ENCODE results near the gene HSPA12B.

The HSPA12B gene

GRCh38 chr20:3749087-3749688 lies 16.7 kb downstream of the HSPA12B start:
- no peak for DNase-seq (ENCODE audit: low read depth in 2 of 2)

DNA sequence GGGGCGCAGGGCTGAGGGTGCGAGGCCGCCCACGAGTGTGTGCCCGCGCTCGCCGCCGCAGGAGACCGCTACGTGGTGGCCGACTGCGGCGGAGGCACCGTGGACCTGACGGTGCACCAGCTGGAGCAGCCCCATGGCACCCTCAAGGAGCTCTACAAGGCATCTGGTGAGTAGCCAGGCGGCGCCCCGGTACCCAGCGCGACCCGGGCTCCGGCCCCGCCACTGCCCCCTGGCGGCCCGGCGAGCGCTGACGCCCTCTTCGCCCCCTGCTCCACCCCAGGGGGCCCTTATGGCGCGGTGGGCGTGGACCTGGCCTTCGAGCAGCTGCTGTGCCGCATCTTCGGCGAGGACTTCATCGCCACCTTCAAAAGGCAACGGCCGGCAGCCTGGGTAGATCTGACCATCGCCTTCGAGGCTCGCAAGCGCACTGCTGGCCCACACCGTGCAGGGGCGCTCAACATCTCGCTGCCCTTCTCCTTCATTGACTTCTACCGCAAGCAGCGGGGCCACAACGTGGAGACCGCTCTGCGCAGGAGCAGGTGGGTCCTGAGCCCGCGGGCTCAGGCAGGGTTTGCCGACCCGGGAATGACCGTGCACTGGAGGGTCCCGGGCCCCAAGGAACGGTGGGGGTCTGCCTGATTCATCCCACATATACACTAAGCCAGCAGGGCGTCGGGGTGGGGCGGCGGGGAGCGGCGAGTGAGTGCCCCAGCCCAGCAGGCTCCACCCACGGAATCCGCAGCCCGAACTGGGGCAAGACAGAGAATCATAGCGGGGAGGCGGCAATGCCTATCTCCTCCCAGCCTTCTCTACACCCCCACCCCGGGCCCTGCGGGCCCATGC lies 17.4 kb downstream of the HSPA12B start:
- no peak for DNase-seq (ENCODE audit: low read depth in 2 of 2)

DNA sequence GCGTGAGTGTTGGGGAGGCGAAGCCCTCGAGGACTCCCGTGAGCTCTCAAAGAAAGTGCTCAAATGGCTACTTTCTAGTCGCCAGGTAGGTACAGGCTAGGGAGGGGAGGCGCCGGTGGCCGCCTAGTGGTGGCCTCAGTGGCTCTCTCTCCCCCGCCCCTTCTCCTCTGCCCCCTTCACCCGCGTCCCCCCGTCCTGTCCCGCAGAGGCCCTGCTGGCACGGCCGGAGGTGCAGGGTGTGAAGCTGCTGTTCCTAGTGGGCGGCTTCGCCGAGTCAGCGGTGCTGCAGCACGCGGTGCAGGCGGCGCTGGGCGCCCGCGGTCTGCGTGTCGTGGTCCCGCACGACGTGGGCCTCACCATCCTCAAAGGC lies 18.8 kb downstream of the HSPA12B start:
- DNase-seq (ENCODE audit: low read depth in 2 of 2) = no peak

GRCh38 chr20:3751675-3752385 lies 19.3 kb downstream of the HSPA12B start:
- no peak for DNase-seq (ENCODE audit: low read depth in 2 of 2)

- no peak for DNase-seq (ENCODE audit: low read depth in 2 of 2)
Observed at GRCh38 chr20:3752386-3752759, 19.9 kb downstream of the HSPA12B start.

DNA sequence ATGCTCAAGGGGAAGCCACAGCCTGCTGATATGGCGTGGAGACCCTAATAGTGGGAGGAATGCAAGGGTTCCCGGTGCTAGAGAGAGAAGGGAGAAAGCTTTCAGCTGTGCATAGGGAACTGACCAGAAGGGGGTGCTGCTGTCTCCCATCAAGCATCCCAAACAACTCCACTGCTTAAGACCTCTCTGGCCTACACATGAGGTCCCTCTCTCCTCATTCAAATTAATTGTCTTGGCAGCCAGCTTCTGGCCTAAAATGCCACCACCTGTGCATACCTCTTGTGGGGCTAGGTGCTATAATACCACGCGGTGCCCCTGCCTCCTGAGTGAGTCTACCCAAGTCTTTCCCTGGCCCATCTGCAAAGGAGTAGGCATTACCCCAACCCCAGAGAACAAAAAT lies 20.6 kb downstream of the HSPA12B start:
- no peak for DNase-seq (ENCODE audit: low read depth in 2 of 2)

GRCh38 chr20:3753501-3754275 lies 21.2 kb downstream of the HSPA12B start:
- no peak for DNase-seq (ENCODE audit: low read depth in 2 of 2)

GRCh38 chr20:3754276-3754630 lies 21.8 kb downstream of the HSPA12B start:
- no peak for DNase-seq (ENCODE audit: low read depth in 2 of 2)

DNA sequence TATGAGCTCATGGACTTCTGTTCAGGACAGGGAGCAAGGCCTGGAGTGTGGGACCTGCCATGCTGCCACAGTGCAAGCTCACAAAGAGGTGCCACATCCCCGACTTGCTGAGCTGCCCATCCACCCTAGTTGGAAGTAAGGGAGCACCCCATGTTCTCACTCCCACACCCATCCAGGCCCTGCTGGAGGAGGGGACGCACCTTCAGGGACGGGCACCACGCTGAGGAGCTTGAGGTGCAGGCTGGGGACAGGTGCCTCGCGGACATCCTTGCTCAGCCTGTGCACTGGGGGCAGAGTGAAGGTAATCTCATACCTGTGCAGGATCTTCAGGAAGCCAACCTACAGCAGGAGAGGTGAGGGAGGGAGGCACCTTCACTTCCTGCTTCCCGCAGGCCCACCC lies 22.8 kb downstream of the HSPA12B start:
- no peak for DNase-seq (ENCODE audit: low read depth in 2 of 2)

DNA sequence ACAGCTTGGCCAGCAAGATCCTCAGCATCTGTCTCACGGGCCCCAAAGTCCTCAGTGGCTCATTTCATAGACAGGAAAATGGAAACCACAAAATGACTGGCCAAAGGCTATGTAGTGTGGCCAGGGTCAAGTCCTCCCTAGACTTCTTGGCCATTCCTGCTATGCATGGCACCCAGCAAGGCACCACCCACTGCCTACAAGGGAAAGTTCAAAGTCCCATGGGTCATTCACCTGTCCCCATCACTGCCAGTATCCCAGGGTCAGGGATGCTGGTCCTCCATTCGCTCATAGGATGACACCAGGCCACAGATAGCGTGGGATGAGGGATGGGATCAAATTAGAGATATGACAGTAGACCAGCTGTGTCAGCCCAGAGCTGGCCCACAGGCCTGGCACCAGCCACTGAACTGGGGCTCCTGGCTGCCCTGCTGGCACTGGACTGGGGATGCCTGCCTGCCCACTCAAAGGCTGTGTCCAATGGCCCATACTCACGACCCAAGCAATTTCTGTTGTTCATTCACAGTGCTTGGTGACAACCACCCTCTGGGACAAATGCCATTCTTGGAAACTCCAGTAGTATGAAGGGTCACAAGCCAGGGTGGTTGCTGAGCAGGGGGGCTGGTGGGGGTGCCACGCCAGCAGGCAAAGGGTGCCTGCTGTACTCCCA lies 23.5 kb downstream of the HSPA12B start:
- DNase-seq (ENCODE audit: low read depth in 2 of 2) = no peak

GRCh38 chr20:3757268-3757667 lies 24.8 kb downstream of the HSPA12B start:
- no peak for DNase-seq (ENCODE audit: low read depth in 2 of 2)

GRCh38 chr20:3758566-3758965 lies 26.1 kb downstream of the HSPA12B start:
- no peak for DNase-seq (ENCODE audit: low read depth in 2 of 2)

DNA sequence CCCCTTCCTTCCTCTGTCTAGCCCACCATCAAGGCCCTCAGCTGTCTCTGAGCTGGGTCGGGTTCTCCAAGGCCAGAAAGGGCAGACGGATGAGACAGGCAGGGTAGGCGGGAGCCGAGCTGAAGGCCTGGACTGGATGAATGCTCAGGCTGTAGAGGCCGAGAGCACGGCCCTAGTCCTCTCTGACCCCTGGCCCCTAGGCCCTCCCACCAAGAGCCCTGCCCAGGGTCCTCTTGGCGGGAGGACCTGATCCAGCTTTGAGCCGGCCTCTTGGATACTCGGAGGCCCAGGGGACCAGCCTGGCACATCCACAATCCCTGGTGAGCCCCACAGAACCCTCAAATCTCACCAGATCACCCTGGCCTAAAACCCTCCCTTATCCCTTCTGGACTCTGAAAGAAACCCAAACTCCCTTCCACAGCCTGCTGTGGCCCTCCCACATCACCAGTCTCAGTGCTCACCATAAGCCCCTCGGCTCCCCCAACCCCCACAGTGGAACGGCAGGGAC lies 26.9 kb downstream of the HSPA12B start:
- no peak for DNase-seq (ENCODE audit: low read depth in 2 of 2)

- no peak for DNase-seq (ENCODE audit: low read depth in 2 of 2)
Observed at GRCh38 chr20:3759884-3760283, 27.4 kb downstream of the HSPA12B start.

DNA sequence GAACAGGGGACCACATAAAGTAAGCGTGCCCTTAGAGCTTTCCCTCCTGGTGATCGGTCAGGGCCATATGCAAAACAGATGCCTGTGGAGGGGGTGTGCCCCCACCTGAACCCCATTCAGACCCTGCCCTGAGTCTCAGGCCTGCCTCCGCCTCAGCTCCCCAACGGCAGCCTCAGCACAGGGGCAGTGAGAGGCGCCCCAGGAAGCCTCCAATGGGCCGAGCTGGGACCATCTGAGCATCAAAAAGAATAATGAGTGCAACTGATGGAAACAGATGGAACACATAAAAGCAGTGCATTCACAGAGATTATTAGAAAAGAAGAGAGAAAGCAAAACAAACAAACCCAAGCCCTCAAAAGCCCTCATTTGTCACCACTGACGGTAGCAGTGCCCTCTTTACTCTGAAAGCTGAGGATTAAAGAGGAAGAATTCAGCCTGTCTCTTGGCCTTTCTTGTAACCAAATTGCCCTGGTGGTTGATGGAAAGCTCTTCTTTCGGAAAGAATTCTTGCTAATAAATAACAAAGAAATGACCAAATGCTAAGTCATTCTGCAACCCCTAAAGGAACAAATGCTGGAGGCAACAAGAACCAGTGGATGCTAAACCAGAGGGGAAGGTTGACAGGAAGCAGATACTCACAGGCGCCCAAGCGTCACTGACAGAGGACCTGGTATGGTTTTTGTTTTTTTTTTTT lies 28.3 kb downstream of the HSPA12B start:
- no peak for DNase-seq (ENCODE audit: low read depth in 2 of 2)

GRCh38 chr20:3763671-3764601 lies 31.5 kb downstream of the HSPA12B start:
- no peak for DNase-seq (ENCODE audit: low read depth in 2 of 2)

GRCh38 chr20:3764659-3765058 lies 32.2 kb downstream of the HSPA12B start:
- no peak for DNase-seq (ENCODE audit: low read depth in 2 of 2)

DNA sequence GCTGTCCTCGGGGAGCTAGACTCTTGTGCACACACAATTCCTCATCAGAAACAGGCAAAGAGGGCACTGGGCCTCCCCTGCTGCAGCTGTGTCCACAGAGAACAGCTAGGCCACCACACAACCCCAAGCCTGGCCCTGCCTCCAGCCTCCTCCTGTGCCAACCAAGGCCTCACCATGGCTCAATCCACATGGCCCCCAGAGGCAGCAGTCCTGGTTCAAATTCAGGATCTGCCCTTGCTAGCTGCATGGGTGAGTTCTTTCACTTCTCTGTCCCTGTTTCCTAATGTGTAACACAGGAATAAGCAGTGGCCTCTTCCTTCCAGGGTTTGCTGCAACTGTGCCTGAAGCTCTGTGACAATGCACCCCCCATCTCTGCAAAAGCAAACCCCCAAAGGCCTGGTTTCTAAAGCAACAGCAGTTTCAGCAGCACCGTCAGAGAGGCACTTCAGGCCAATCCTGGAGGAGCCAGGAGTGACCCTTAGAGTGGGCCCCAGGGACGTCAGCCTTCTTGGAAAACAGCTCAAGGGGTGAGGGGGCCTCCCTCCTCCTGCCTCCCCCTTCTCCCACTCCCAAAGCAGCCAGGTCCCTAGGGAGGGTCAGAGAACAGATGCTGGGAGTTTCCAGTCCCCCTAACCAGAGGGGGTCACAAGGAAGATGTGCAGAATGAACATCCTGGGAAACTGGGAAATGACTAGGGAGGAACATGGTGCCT lies 32.8 kb downstream of the HSPA12B start:
- DNase-seq (ENCODE audit: low read depth in 2 of 2) = no peak
